ENCODE data around the gene CFD.
"Not testable (repeated sequence)": the region's sequence is repeated elsewhere in the genome, so short reads cannot be mapped to it uniquely, and the experiment has no call there.

Gene CFD

GRCh38 chr19:825897-826644, 33.4 kb upstream of the CFD start:
- no peak for DNase-seq

GRCh38 chr19:827314-827709, 32.2 kb upstream of the CFD start:
- DNase-seq: no peak

DNA sequence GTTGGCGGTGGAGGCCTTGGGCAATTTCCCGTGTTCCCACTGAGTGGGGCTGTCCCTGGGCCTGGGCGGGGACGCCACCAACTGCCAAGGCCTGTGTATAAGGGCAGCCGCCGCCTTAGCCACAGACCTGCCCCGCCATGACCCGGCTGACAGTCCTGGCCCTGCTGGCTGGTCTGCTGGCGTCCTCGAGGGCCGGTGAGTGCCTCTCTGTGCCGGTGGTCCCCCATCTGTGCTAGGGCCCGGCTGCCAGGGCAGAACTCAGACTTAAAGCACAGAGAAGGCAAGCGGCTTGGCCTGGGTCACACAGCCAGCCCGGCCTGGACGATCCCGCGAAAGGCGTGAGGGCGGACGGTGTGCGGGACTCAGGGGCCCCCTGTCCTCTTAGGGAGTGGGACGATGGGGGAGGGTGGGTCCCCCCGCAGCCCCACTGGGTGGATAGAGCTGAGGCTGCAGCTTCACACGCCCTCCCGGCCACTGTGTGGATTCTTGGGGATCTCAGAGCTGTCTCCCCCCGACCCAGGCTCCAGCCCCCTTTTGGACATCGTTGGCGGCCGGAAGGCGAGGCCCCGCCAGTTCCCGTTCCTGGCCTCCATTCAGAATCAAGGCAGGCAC, 31.6 kb upstream of the CFD start, which contains the start of gene AZU1:
AZU1 (plus strand) TSS at position 128 of the 612 bp plus-strand sequence; CDS start at position 138, 10 bp downstream.
- DNase-seq: no peak

- DNase-seq: no peak
Measured at GRCh38 chr19:829129-829758, 30.2 kb upstream of the CFD start.

GRCh38 chr19:831407-832369, 27.8 kb upstream of the CFD start:
- no peak for DNase-seq

DNA sequence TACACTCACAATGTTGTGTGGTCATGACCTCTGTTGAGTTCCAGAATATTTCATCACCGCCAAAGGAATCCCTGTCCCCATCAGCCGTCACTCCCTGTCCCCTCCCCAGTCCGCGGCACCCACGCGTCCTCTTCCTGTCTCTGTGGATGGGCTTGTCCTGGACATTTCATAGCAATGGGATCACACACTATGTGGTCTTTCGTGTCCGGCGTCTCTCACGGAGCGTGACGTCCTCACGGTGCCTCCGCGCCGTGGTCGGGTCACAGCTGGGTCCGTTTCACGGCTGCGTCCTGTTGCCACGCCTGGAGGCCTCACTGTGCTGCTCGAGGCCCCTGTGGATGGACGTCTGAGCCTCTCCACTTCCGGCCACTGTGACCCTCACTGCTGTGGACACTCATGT, 25.2 kb upstream of the CFD start:
- no peak for DNase-seq

DNA sequence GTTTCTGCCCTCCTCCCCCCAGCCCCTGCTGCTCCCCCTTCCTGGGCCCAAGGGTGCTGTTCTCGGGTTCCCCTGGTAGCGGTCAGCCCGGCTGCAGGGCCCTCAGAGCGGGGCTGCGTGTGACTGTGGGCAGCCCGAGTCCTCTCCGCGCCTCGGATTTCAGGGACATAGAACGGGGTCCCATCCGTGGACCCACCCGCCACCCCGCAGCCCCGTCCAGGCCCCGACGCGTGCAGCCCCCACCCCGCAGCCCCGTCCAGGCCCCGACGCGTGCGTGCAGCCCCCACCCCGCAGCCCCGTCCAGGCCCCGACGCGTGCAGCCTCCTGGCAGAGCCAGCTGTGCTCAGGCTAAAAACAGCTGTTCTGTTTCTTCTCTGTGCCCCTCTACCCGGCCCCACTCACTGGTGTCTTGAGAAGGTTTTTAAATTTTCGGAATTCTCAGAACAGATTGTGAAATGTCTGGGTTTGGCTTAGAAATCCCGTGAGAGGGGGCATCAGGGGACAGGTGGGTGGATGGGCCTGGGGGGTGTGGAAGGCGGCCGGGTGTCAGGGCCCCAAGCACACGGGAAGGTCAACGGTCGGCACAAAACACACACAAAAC, 24.2 kb upstream of the CFD start:
- no peak for DNase-seq

- no peak for DNase-seq
Measured at GRCh38 chr19:840519-841206, 18.8 kb upstream of the CFD start, which contains the start of gene PRTN3. Gene PRTN3, plus strand, starts transcription at chr19:840999. Its CDS starts 10 bp downstream, at chr19:841009.

GRCh38 chr19:842802-843179, 16.7 kb upstream of the CFD start:
- DNase-seq: not testable (repeated sequence)

DNA sequence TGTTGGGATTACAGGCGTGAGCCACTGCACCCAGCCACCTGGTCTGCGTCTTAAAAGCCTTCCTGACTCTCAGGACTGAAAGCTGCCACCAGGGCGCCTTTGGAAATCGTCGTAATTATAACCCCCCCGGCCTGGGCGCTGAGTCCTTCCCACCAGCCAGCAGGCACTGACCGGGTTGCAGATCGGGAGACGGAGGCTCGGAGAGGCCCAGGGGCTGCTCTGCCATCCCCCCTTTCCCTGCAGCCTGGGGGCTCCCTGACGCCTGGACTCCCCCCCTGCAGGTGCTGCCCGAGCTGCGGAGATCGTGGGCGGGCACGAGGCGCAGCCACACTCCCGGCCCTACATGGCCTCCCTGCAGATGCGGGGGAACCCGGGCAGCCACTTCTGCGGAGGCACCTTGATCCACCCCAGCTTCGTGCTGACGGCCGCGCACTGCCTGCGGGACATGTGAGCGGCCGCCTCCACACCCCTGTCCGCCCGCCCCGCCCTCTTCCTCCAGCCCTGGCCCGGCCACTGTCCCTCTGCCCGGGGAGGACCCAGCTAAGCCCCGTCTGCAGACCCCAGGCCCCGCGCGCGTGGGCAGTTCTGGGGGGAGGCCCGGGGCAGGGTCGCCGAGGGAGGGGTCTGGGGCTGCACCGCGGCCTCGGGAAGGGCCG, 16.2 kb upstream of the CFD start:
- DNase-seq: no peak

DNA sequence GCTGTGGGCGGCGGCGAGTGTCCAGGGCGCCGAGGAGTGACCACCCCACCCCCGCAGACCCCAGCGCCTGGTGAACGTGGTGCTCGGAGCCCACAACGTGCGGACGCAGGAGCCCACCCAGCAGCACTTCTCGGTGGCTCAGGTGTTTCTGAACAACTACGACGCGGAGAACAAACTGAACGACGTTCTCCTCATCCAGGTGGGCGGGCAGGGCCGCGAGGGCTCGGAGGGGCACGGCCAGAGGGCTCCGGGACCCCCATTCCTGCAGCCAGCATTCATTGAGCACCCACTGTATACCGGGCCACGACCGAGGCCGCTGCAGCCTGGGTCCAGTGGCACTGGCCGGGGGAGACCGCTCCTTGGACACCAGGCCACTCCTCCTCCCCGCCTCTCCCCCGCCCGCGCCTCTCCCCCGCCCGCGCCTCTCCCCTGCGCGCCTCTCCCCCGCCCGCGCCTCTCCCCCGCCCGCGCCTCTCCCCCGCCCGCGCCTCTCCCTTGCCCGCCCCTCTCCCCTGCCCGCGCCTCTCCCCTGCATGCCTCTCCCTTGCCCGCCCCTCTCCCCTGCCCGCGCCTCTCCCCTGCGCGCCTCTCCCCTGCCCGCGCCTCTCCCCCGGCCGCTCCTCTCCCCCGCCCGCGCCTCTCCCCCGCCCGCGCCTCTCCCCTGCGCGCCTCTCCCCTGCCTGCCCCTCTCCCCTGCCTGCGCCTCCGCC, 15.5 kb upstream of the CFD start:
- no peak for DNase-seq

GRCh38 chr19:844546-844971, 14.9 kb upstream of the CFD start:
- no peak for DNase-seq

GRCh38 chr19:845707-846521, 13.6 kb upstream of the CFD start:
- DNase-seq: no peak

GRCh38 chr19:848386-848921, 11.0 kb upstream of the CFD start:
- no peak for DNase-seq

GRCh38 chr19:849195-849594, 10.3 kb upstream of the CFD start:
- DNase-seq: not testable (repeated sequence)

- no peak for DNase-seq
Measured at GRCh38 chr19:850221-850978, 9.1 kb upstream of the CFD start.

DNA sequence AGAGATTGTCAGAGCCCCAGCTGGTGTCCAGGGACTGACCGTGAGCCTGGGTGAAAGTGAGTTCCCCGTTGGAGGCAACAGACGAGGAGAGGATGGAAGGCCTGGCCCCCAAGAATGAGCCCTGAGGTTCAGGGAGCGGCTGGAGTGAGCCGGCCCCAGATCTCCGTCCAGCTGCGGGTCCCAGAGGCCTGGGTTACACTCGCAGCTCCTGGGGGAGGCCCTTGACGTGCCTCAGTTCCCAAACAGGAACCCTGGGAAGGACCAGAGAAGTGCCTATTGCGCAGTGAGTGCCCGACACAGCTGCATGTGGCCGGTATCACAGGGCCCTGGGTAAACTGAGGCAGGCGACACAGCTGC, 8.5 kb upstream of the CFD start:
- no peak for DNase-seq

Data from effector CD8-positive, alpha-beta T cell (primary cell).